NCI-H1436 treated with DMSO at 0.1 percent for 48 hours (cell line): ENCODE data around the gene C2orf69.
"Not testable (repeated sequence)": the region's sequence is repeated elsewhere in the genome, so short reads cannot be mapped to it uniquely, and the experiment has no call there.

ENCODE experiments used
- DNase-seq: peaks from one replicate; lab custom pipeline; 2025; lab: John Stamatoyannopoulos, UW

The C2orf69 gene, protein sequence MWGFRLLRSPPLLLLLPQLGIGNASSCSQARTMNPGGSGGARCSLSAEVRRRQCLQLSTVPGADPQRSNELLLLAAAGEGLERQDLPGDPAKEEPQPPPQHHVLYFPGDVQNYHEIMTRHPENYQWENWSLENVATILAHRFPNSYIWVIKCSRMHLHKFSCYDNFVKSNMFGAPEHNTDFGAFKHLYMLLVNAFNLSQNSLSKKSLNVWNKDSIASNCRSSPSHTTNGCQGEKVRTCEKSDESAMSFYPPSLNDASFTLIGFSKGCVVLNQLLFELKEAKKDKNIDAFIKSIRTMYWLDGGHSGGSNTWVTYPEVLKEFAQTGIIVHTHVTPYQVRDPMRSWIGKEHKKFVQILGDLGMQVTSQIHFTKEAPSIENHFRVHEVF

DNA sequence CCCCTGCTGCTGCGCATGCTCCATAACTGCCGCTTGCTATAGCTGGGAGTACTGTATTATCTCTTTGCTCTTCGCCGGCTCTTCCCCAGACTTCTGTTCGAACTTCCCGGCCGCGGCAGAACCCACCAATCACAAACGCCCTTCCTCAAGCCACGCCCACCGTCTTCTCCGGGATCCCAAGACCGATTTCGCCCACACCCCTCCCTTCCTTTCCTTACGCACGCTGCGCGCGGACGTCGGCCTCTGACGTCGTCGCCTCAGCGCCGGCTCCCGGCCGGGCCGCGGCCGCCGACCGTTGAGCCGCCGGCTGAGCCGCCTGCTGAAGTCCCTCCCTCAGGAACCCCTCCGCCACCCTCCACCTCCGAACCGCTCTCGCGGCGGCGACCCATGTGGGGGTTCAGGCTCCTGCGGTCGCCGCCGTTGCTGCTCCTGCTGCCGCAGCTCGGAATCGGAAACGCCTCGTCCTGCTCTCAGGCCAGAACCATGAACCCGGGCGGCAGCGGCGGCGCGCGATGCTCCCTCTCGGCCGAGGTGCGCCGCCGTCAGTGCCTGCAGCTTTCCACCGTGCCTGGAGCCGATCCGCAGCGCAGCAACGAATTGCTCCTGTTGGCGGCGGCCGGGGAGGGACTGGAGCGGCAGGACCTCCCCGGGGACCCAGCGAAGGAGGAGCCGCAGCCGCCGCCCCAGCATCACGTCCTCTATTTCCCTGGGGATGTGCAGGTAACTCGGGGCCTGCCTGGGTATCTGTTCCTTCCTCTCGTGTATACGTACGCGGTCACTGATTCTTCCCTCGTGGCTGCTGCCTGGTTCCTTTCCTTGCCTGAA, at the start of gene C2orf69:
Gene C2orf69, plus strand, starts transcription at position 242 of the 825 bp plus-strand sequence. Its CDS starts 146 bp downstream, at position 388.
- peak; percentile 93 for DNase-seq

DNA sequence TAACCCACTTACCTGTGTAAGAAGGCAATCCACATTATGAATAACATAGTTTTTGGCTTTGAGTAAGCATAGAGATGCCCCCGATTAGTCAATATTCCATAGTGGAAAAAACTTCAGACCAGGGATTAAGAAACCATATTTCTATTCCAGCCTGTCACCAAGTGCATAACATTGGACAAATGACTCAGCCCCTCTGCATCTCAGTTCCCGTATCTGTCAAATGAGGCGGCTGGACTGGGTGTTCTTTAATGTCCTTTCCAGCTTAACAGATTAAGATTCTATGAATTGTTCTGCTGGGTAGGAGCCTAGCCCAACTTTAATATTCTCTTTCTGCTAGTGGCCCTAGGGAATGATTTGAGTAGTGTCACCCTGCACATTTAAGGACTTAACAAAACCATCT, 48.3 kb upstream of the C2orf69 start:
- DNase-seq = no peak

DNA sequence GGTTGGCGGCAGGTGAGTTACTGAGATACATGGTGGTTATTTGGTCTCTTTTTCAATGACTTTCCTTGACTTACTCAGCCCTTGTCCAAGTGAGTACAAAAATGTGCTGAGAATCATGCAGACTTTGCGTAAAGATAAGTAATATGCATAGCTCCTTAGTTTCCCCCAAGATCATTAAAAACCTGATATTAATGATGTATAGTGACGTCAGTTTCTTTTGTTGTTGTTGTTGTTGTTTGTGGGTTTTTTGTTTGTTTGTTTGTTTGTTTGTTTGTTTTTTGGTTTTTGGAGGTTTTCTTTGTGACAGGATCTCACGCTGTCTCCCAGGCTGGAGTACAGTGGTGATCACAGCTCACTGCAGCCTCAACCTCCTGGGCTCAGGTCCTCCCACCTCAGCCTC, 45.2 kb upstream of the C2orf69 start:
- no peak for DNase-seq

DNA sequence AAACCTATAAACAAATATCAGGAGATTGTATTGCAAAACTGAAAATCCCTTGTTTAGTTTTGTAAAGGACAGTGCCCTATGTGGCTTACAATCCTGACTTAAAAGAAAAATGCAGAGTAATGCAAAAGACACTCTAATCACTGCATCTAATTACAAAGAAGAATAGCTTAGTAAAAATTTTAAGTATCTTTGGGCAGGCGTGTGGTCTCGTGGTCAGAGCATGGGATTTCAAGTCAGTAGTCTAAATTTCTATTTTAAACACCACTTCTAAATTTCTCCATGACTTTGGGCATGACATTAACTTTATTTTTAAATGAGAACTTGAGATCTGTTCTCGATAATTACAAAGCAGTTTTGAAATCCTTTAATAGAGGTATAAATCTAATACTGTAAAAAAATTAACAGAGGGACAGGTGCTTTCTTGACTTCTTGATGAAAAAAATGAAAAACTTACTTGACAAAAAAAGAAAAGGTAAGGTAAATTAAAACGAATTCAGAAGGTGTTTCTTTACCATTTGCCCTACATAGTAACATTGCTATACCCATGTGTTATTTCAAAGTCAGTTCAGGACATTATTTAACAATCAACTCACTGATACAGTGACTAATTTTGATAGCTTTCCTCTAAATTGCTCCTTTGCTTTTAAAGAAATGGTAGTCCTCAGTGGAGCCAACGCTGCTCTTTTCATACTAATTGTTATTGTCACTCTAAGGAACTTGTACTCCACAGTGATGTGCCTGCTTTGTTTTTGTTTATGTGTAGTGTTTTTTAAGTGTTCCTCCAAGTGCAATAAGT, 42.5 kb upstream of the C2orf69 start:
- no peak for DNase-seq

DNA sequence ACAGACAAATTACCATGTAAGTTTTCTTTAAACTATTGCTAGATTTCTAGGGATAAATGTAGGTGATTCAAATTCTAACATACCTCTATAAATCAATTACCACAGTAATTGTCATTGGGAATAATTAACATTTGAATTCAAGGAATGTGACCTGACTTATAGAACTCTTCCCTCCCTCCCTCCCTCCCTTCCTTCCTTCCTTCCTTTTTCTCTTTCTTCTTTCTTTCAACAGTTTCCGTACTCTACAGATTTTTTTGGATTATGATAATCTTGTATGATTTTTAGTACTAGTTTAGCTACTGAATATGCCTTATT, 41.9 kb upstream of the C2orf69 start:
- no peak for DNase-seq

DNA sequence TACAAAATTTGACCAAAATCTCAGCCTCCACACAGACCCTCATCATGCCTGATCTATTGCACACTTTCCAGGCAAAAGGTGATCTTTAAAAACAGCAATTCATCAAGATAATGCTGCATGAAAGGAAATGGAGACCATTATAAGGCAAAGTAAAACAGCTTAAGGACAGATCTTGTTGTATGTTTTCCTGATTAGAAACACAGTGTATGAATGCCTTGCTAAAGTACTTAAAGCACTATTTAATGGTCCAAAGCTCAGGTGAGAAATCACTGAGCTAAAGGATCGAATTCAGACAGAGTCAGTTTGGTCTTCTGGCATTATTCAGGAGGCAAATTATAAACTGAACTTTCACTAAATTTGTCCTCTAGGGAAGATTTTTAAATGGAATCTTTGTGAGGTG, 41.4 kb upstream of the C2orf69 start:
- DNase-seq = no peak

DNA sequence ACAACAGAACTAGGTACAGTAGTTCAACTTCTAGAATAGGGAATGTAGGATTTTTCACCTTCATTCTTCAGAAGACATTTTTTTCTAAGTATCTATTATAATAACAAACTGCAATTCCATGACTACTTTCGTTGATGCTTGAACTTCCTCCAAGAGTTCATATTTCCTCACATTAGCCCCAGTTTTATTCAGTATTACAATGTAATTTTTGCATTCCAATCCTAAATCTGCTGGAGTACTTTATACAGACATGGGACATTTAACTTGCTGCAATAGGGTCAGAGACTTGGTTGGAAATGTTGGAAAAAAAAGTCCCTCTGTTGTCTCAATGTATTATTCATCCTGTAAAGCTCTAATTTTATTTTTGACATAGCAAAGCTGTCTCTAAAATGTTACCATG, 40.5 kb upstream of the C2orf69 start:
- no peak for DNase-seq

DNA sequence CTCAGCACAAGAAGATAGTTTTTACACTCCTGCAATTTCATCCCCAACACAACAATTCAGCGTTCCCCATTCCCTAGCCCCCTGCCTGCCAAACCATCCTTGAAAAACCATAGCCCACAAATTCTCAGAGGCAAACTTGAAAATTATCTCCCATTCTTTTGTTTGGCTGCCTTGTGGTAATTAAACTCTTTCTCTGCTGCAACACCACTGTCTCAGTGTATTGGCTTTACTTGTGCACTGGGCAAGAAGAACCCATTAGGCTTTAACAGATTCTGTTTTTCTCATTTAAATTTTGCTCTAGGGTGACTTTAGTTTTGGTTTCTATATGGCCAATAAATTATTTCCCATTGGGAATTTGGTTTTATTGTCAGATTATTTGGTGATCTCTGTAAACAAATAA, 36.9 kb upstream of the C2orf69 start:
- no peak for DNase-seq

DNA sequence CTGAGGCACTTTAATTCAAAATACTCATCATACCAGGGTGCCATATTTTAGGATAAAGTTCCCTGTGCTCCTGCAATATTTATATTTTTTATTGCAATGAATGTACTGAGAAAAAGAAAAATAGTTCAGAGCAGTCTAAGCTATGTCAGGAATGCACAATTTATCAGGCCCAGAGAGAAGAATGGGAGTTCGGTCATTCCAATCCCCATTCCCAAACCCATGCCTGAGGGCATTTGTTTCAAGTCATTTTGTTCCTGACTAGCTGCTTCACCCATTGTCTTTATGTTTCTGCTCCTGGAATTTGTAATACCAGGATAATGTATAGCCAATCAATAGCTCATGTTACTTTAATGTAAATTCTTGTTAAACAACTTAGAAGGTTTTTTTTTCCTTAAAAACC, 35.7 kb upstream of the C2orf69 start:
- DNase-seq = no peak

DNA sequence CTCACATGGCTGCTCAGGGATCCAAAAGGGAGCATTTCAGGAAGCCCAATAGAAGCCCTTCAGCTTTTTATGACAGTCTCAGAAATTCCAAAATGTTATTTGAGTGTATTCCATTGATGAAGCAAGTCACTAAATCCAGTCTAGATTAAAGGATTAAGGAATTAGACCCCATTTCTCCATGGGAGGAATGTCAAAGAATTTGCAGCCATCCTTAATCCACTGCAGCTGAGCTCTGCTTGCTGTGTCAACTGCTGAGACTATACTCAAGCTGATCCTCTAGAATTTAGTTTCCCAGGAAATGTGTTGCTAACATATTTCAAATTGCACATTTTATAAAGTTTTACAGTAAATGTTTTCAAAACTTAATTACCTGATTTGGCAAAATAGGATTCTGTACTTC, 28.4 kb upstream of the C2orf69 start:
- no peak for DNase-seq

DNA sequence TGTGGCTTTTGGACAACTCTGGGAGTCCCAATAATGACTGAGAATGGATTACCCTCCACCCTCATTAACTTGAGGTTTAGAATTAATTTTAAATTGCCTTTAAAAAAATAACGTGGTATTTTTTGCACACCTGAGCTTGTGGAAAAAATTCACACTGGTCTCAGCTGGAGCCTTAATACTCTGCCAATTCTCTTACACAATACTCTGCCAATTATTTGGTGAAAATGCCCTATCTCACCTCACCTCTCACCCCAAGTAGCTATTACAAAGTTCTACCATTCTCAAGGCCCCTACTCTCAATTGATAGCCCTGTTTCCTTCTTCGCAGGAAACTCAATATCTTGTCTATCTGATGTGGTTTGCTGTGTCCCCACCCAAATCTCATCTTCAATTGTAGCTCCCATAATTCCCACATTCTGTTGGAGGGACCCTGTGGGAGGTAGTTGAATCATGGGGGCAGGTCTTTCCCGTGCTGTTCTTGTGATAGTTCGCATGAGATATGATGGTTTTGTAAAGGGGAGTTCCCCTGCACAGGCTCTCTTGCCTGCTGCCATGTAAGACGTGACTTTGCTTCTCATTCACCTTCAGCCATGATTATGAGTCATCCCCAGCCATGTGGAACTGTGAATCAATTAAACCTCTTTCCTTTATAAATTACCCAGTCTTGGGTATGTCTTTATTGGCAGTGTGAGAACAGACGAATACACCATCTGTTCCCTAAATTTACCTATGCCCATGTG, 27.4 kb upstream of the C2orf69 start:
- no peak for DNase-seq

DNA sequence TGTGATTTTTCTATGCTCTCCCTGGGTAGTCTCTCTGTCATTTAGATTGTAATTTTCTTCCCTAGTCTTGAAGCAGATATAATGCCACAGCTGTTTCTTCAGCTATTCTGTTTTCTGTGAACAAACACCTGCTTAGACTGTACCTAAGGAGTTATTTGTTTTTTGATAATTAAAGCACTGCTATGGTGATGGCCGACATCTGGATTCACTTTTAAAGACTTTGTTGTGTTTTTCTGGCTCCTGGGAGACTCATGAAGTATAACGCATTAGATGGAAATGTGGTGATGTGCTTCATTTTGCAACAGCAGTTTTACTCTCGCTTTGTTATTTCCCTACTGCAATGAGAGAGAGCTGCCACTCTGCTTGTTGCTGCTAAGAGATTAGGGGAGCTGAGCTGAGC, 15.7 kb upstream of the C2orf69 start:
- no peak for DNase-seq

DNA sequence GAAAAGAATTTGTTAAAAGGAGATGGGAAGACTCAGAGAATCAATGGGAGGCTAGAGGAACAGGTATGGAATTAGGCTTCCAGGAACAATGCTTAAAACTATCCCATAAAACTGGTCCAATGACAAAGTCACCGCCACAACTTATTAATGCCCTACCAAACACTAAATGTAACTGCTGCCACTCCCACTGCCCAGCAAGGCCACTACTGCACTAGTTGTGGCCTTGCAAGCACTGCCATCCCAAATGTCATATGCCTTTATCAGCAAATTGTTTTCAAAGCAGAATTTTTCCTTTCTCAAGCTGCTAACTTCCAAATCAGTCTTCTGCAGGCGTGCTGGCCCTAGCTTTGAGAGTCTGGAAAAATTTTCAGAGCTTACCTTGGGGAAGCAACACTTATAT, 14.5 kb upstream of the C2orf69 start:
- DNase-seq = no peak

DNA sequence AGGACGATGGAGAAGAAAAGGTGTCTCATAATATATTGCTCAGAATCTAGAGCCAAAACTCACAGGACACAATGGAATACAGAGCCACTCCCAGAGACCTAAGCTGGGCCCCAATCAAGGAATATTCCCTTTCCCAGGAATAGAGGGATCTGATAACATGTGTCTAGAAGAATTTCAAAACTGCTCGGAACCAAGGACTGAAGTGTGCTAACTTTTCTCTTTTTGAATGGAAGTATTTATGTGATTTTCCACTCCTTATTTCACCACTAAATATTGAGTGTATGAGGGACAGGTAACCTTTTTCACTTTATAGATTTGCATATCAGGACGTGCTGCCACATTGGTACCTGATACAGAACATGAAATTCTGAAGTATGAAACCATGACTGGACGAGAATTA, 9.2 kb upstream of the C2orf69 start:
- no peak for DNase-seq

DNA sequence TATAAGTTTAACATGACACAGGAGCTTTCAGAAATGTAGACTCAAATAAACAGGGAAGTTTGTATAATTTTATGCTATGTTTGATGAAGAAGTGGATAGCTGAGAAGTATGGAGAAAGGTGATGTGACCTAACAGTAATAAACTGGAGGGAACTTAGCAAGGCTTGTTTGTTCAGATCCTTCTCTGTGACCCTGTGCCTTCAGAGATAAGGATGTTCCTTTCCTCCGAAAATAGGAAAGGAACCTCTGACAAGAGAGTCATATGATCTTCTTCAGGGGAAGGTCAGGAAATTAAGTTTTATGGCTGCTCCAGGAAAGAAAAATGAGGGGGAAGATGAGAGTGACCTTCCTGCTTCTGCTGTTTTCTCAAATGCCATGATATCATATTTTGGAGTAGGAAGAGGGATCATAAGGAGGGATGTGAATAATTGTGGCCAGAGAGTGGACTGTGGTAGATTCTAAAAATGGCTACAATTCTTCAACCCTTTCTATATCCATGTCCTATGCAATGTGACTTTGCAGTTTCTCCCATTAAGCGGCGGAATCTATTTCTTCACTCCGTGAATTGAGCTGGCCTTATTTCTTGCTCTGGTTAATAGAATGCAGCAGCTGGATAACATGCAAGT, 8.5 kb upstream of the C2orf69 start:
- no peak for DNase-seq

DNA sequence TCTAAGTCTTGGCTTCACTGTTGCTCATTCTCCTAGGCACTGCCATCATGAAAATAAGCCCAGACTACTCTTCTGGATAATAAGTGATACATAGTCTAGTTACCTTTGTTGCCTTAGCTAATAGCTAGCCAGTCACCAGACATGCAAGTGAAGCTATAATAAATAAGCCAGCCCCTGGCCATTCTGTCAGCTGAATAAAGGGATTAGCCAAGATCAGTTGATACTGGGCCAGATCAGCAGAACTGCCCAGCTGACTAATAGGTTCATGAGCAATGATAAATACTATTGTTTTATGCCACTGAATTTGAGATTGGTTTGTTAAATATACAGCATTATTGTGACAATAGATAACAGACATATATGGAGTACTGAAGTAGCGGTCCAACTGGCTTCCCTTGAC, 8.0 kb upstream of the C2orf69 start:
- DNase-seq = no peak

DNA sequence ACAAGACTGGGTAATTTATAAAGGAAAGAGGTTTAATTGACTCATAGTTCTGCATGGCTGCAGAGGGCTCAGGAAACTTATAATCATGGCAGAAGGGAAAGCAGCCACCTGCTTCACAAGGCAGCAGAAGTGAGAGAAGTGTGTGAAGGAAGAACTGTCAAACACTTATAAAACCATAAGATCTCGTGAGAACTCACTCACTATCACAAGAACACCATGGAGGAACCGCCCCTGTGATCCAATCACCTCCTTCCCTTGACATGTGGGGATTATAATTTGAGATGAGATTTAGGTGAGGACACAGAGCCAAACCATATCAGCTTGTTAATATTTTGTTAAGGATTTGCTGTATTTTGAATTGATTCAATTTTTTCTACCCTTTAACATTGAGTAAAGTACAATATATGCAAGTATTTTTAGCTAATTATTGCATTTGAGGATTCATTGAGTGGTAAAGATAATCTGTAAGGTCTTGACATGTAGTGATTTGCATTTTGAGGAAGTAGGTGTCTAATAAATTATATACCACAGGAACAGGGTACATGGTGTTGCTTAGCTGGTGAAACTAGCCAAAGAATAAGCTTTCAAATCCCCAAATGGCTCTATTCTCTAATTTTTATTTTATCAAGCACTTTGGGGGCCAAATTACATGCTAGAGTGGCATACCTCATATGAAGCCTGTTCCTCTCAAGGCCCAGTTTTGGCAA, 3.9 kb upstream of the C2orf69 start:
- no peak for DNase-seq

DNA sequence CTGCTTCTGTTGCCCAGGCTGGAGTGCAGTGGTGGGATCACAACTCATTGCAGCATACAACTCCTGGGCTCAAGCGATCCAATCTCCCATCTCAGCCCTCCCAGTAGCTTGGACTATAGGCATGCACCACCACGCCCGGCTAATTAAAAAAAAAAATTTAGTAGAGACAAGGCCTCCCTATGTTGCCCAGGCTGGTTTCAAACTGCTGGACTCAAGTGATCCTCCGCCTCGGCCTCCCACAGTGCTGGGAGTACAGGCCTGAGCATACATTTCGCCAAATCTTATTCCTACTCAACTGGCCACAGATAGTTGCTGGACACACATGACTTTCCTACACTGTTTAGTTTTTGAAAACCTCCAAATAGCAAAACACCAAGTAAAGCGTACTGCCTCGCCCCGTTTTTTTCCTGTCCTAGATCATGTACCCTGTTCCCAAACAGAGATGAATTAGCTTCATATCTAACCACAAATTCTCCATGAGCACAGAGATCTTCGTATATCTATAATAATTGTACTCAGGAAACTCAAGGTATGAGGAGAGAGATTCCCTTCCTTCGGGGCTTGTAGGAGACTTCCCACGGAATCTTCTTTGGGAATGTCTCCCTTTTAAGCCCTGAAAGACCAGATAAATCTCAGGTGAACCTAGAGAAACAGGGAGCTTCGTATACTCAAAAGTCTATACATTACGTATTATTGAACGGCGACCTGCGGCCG, 598 bp upstream of the C2orf69 start:
- no peak for DNase-seq

DNA sequence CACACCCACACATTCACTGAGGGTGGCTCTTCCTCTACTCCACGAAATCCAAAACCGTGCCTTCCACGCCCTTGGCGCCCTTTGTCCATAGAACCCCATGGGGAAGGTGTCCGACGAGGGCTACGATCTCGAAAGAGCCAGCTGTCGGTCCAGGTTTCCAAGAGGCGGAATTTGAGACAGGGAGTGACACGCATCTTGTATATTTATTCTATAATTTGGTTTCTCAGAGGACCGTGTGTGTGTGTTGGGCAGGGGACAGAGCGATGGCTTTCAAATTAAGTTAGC, 726 bp downstream of the C2orf69 start:
- no peak for DNase-seq

DNA sequence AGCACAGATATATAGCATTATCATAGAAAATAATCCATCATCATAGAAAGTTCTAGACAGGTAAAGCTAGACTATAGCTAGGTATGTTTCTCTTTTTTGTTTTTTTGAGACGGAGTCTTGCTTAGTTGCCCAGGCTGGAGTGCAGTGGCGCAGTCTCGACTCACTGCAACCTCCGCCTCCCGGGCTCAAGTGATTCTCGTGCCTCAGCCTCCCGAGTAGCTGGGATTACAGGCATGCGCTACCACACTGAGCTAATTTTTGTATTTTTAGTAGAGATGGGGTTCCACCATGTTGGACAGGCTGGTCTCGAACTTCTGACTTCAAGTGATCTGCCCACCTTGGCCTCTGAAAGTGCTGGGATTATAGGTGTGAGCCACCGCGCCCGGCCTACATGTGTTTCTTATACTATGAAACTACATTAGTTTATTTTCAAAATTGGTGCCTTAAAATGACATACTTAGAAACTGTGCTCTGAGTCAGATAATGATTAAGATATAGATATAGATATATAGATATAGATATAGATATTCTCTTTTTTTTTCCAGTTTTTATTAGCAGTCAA, 1.5 kb downstream of the C2orf69 start:
- DNase-seq = not testable (repeated sequence)
